Measurements from ENCODE around the gene TEAD2.

The TEAD2 gene

GRCh38 chr19:49395581-49396407, 33.6 kb upstream of the TEAD2 start:
- no peak for DNase-seq (ENCODE audit: extremely low spot score)
- ChIA-PET POLR2A (interaction anchor here (0.5 kb wide), 1 partner anchor 17 kb away, joined by 4 read pairs; no protein-coding TSS in a partner anchor), CTCF (interaction anchor here (1.0 kb wide), 1 partner anchor 47 kb away, joined by 3 read pairs; no protein-coding TSS in a partner anchor)
- TF ChIP-seq, protein P1, sequence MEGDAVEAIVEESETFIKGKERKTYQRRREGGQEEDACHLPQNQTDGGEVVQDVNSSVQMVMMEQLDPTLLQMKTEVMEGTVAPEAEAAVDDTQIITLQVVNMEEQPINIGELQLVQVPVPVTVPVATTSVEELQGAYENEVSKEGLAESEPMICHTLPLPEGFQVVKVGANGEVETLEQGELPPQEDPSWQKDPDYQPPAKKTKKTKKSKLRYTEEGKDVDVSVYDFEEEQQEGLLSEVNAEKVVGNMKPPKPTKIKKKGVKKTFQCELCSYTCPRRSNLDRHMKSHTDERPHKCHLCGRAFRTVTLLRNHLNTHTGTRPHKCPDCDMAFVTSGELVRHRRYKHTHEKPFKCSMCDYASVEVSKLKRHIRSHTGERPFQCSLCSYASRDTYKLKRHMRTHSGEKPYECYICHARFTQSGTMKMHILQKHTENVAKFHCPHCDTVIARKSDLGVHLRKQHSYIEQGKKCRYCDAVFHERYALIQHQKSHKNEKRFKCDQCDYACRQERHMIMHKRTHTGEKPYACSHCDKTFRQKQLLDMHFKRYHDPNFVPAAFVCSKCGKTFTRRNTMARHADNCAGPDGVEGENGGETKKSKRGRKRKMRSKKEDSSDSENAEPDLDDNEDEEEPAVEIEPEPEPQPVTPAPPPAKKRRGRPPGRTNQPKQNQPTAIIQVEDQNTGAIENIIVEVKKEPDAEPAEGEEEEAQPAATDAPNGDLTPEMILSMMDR (IDR thresholded peaks at IDR 0.05; ENCODE audit: control extremely low read depth, extremely low read depth, low read depth, missing control alignments) = no peak

DNA sequence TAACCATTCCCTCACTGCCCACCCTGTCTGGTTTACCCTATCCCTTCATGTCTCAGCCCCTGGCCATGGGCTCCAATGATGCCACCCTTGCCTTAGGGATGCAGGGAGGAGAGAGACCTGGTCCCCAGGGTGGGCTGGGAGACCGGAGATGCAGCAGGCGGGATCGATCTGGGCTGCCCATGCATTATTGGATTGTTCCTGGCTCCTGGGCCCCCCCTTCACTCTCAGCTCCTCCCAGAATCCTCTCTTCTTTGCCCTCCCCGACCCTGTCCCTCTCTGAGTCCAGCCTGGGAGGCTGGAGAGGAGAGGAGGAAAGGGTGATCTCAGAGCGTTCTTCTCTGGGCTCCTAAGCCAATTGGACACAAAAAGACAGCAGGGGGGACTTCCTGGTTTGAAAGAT, 31.7 kb upstream of the TEAD2 start:
- POLR2A ChIA-PET = no interaction called here
- DNase-seq (ENCODE audit: extremely low spot score) = no peak
- TF ChIP-seq, protein P1 (IDR thresholded peaks at IDR 0.05; ENCODE audit: control extremely low read depth, extremely low read depth, low read depth, missing control alignments) = no peak
- CTCF ChIA-PET = interaction anchor here (1.0 to 1.9 kb wide), 4 partner anchors 15 to 176 kb away, joined by 3 to 4 read pairs (median 4); no protein-coding TSS in a partner anchor

GRCh38 chr19:49391581-49392399, 29.6 kb upstream of the TEAD2 start:
- TF ChIP-seq, protein P1 (IDR thresholded peaks at IDR 0.05; ENCODE audit: control extremely low read depth, extremely low read depth, low read depth, missing control alignments) = peak; percentile 89
- ChIA-PET CTCF (interaction anchor here (0.7 to 4.1 kb wide), 34 partner anchors 9 to 179 kb away, joined by 3 to 33 read pairs (median 6); partner anchors contain the start of genes FLT3LG, GFY and SLC17A7), POLR2A (no interaction called here)
- DNase-seq (ENCODE audit: extremely low spot score) = peak; percentile 88

- CTCF ChIA-PET = interaction anchor here (0.7 to 4.1 kb wide), 31 partner anchors 10 to 180 kb away, joined by 3 to 33 read pairs (median 7); partner anchors contain the start of genes GFY and SLC17A7
- peak; percentile 15 for DNase-seq (ENCODE audit: extremely low spot score)
- POLR2A ChIA-PET = no interaction called here
- TF ChIP-seq, protein P1 (IDR thresholded peaks at IDR 0.05; ENCODE audit: control extremely low read depth, extremely low read depth, low read depth, missing control alignments) = no peak
Observed at GRCh38 chr19:49390929-49391359, 28.7 kb upstream of the TEAD2 start.

- DNase-seq (ENCODE audit: extremely low spot score) = peak; percentile 18
- CTCF ChIA-PET = interaction anchor here (0.9 to 4.1 kb wide), 21 partner anchors 9 to 164 kb away, joined by 3 to 33 read pairs (median 7); partner anchors contain the start of genes GFY and SLC17A7
- TF ChIP-seq, protein P1 (IDR thresholded peaks at IDR 0.05; ENCODE audit: control extremely low read depth, extremely low read depth, low read depth, missing control alignments) = no peak
- POLR2A ChIA-PET = no interaction called here
Observed at GRCh38 chr19:49390131-49390928, 28.1 kb upstream of the TEAD2 start.
